ENCODE data around the gene TNRC18.
"Not testable (repeated sequence)": the region's sequence is repeated elsewhere in the genome, so short reads cannot be mapped to it uniquely, and the experiment has no call there.

TNRC18 gene

DNA sequence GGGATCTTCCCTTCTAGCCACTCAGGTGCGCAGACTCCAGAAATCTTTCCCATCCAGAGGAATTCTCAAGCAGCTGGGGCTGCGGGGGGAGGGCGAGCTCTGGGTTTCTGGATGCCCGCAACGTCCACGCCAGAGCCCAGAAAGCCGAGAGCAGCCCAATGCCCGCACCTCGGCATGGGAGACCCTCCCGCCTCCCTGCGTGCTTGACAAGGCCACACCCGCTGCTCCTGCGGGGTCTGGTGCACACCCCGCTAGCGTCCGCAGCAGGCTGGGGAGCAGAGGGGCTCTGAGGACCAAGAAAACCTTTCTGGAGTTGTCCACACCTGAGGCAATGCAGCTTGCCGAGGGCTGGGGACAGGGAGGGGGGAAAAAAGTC is 74.6 kb downstream of the TNRC18 start:
- no peak for DNase-seq

DNA sequence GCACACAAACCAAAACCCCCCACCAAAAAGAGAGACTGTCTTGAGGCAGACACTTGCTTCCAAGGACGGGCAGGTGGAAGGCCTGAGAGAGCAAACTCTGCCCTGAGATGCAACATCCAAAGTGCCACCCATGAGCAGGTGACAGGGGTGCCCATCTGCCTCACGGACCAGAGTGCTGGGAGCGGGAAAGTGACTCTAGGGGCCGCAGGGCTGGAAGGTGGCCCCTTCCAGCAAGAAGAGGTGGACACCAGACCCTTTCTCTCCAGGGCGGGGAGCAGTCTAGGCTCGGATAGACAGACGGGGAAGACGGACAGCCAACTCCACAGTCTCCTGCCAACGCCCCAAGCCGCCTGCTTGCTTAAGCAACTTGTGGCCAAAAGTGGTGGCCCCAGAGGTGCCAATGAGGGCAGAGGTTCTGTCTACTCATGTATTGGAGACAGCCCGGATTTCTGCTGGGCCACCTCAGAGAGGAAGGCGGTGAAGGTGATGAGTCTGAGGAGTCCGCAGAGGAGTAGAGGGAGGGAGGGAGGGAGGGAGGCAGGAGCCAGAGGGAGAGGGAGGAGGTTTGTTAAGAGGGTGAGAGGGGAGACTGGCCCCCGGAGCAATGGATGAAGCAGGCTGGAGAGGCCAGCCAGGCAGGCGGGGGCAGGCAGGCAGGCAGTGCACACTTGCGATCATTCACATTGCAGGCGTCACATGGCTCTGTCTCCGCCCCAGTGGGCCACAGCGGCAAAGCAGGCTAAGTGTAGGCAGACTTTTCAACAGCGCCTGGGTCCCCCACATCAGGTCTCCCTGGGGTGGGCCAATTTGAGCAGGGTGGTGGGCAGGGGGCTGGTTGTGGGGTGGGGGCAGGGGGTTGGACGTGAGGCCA is 75.3 kb downstream of the TNRC18 start:
- no peak for DNase-seq

DNA sequence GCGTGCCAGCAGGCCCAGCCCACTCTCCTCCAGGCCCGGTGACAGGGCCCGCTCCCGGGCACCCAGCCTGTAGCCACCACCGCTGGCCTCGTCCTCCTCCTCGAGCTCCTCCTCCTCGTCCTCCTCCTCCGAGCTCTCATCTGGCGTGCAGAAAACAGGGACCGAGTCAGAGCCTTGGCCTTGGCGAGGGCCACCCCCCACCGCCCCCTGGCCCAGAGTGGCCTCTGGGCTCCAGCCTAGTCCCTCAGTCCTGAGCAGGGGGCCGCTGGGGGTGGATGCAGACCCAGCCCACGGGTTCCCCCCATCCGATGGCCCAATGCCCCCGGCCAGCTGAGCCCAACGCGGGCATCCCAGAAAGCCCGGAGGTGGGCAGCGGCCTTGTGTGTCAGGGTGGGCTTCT is 78.0 kb downstream of the TNRC18 start:
- no peak for DNase-seq

DNA sequence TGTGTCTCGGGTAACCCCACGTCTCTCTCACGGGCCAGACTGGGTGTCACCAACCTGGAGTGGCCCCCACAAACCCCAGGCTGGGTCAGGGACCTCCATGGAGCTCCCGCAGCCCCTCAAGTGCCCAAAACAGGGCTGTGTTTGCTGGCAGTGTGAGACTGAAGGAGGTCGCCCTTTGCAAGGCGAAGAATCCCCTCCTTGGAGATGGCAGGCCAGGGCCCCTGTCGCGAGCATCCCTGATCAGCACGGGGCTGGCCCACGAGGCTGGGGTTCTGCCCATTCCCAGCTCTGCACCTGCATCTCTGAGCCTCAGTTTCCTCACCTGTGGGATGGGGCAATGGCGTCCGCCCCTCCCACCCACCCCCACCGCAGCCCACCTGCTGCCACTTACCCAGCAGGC is 78.5 kb downstream of the TNRC18 start:
- no peak for DNase-seq

DNA sequence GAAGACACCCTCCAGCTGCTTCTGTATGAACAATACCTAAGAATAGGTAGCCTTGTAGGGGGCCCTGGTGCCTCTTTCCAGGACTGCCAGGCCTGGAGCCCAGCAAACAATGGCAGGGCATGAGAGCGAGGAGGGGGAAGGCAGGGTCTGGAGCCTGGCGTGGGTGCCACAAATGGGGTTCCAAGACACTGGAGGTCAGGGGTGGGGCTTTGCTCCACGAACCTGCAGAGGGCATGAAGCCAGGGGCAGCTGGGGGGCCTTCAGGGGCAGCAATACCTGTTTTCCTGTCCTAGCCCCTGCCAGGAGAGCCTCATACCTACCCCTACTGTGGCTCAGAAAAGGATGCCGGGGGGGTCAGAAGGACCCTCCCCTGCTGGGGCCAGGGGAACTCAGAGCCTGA is 79.3 kb downstream of the TNRC18 start:
- DNase-seq: no peak

DNA sequence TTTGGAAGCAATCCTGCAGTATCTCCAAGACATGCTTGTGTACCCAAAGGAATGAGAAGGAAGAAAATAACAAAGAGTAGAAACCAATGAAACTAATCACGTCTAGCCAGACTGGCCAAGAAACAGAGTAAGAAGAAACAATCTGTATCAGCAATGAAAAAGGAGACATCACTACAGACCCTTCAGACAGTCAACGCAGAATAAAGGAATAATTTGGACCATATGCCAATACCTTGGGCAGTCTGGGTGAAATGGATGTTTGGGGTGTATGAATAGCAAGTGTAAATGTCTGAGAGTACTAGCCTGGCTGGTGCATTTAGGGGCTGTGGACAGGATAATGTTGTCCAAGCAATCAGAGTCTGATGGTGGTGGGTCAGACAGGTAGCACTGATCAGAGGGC is 79.8 kb downstream of the TNRC18 start:
- DNase-seq: no peak

DNA sequence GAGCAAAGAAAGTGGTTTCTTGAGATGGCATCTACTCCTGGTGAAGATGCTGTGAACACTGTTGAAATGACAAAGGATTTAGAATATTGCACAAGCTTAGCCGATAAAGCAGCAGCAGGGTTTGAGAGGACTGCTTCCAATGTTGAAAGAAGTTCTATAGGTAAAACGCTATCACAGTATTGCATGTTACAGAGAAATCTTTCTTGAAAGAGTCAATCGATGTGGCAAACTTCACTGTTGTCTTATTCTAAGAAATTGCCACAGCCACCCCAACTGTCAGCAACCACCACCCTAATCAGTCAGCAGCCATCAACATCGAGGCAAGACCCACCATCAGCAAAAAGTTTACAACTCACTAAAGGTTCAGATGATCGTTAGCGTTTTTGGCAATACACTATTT is 81.0 kb downstream of the TNRC18 start:
- no peak for DNase-seq

DNA sequence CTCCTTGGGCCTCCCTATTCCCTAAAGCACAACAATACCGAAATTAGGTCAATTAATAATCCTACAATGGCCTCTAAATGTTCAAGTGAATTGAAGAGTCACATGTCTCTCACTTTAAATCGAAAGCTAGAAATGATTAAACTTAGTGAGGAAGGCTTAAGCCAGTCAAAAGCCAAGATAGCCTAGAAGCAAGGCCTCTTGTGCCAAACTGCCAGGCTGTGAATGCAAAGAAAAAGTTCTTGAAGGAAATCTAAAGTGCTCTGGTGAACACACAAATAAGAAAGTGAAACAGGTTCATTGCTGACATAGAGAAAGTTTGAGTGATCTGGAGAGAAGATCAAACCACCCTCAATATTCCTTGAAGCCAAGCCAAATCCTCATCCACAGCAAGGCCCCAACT is 83.7 kb downstream of the TNRC18 start:
- DNase-seq: no peak

DNA sequence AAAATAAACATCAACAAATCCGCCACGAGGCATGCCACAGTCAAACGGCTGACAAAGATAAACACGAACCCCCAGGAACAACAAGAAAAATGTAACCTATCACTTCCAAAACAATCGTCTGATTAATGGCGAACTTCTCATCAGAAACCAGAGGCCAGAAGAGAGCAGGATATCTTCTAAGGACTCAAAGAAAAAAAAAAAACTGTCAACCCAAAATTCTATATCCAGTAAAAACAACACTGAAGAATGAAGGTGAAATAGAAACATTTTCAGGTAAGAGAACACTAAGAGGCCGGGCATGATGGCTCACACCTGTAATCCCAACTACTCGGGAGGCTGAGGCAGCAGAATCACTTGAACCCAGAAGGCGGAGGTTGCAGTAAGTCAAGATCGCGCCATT is 86.6 kb downstream of the TNRC18 start:
- DNase-seq: no peak

DNA sequence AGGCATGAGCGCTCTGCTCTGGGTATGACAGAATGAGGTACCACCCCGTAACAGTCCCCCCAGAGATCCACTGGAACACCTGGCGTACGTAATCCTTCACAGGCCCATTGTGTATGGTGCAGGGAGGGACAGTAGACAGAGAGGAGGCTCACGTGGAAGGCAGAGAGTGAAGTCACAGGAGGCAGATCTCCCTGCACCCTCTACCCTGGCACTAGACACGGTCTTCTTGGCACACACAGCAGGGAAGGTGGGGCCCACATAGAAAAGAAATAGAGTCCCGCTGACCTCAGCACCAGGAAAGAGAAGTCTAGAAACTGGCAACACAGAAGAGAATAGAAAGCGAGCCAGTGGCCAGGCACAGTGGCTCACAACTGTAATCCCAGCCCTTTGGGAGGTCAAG is 89.0 kb downstream of the TNRC18 start:
- DNase-seq: no peak

DNA sequence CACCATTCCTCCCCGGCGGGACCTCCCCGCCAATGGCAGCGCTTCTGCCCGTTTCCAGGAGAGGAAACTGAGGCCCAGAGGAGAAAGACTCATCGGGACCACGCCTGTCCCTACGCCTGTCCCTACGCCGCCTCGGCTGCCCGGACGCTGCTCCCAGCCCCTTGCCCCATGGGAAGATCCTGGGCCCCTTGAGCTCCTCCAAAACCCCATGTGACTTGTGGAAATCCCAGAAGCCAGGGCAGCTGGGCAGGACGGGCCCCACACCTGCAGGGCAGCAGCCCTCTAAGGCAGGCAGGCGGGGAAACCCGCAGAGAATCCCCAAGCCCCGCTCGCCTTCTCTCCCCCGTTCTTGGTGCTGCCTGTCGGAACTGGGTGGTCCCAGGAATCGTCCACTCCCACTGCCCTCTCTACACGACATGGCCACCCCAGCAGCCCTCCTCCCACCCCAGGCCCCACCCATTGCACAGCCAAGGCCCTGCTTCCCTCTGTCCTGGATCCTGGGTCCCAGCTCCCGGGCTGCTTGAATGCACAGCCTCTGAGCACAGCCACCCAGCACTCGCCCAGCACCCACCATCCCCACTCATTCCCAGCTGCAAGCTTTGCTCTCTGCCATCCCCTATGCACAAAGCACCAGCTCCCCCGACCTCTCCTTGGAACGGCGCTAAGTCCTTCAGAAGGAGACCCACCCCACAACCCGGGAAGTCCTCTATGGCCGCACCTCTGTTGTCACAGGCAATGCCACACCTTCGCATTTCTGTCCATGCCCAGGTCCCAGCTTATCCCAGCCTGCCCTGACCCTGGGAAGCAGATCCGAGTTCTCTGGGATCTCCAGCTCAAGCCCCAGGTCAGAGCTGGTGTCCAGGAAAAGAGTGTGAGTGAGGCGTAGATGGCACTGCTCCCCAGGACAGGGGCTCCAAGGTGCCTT is 90.3 kb downstream of the TNRC18 start:
- DNase-seq: no peak

DNA sequence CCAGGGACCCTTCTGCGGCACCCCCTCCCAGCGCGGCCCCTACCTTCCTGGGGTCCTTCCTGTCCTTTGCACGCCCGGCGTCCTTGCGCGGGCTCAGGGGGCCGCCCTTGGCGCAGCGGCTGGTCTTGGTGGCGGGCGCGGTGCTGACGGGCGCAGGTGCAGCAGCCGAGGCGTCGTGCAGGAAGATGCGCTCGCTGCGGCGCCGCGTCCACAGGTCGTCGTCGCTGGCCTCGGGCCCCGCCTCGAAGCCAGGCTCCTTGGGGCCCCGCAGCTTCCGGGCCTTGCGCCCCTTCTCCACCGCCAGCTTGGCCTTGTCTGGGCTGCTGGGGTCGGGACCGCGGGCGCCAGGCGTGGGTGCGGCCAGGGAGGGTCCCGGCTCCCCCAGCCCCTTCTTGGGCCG is 91.1 kb downstream of the TNRC18 start:
- no peak for DNase-seq

DNA sequence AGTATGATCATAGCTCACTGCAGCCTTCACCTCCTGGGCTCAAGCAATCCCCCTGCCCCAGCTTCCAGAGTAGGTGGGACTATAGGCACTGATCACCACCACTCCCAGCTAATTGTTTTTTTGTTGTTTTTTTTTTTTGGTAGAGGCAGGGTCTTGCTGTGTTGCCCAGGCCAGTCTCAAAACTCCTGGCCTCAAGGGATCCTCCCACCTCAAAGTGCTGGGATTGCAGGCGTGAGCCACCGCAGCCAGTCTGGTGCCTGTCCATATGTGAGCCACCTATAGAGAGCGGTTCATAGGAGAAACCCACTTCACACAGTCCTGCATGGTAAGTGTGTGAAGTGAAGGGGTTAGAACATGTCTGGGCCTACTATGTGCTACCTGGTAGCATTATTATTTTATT is 93.3 kb downstream of the TNRC18 start:
- no peak for DNase-seq

DNA sequence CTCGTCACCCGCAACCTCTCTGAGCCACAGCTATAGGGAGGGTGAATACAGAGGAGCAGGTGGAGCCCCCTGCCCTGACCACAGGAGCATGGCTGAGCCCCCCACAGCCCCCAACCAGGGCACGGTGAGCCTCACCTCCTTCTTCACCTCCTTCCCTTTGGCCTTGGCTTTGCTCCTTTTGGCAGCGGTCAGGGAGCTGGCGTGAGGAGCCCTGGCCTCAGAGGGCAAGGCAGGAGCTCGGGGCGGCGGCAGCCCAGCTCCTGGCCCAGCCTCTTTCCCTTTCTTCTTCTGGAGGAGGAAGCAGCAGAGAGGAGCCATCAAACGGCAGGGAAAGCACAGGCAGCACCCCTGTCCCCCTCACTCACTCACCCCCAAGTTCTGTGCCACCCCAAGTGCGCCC is 98.7 kb downstream of the TNRC18 start:
- DNase-seq: no peak

DNA sequence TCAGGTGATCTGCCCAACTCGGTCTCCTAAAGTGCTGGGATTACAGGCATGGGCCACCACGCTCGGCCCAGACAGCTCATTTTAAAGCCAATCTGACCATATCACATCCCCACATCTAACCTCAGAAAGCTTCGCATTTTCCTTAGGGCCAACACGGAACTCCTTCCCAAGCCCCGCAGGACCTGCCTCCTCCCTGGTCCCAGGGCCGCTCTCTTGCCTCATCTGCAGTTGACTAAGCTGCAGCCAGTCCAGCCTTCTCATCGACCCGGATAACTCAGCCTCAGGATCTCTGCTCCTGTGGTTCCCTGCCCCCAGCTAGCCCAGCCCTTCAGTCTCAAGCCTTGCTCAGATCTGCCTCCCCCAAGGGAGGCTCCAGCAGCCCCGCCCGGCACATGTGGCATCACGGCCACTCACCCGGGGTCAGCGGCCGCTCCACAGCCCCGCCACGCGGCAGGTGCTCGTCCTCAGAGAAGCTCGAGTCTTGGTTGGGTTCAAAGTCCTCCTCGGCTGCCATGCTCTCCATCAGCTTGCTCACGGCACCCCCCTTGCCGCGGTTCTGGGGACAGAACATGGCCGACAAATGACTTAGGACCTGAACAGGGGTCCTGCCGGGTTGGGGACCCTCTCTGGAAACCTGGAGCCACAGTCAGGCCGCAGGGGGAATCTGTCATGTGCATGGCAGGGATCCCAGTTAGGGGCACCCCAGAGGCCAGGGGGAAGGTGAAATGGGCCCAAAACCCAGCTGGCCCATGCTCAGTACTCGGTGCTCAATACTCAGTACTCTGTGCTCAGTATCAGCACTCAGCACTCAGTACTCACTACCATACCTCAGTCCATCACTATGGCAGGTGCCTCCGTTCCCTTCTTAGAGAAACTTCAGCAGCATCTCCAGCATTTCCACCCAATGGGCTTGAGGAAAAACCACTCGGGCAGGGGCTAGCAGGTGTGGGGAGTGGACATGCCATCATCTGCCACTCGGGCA is 99.5 kb downstream of the TNRC18 start:
- DNase-seq: not testable (repeated sequence)

DNA sequence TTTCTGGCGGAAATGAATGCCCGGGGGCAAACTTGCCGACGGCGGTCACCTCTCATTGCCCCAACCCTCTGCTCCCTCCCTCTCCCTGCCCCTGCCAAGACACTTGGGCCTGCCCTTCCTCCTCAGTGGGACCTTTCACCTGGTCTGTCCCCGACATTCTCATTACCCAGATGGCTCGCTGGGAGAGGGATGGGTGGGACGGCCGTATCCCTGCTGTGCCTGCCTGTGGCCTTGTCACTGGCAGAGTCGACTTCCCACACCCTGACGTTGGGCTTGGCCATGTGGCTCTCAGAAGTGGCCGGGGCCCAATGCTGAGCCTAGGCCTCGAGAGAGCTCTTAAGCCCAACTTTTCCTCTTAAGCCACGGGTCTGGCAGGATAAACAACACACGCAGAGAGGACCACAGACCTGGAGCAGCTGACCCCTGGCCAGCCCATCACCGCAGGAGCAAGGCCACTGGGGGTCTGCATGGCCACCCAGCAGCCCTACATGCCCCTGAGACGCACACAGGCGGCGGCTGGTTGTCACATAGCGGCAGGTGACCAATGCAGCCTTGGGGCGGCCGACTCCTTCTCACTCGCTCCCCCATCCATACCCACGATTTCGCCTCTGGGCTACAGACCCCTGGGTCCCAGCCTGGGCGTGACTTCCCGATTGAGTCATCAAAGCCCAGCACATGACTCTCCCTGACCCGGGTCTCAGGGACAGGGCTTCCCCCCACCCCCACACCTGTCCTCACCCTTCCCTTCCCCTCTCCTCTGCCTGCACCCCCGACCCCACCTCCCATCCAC is 100.8 kb downstream of the TNRC18 start:
- DNase-seq: no peak

DNA sequence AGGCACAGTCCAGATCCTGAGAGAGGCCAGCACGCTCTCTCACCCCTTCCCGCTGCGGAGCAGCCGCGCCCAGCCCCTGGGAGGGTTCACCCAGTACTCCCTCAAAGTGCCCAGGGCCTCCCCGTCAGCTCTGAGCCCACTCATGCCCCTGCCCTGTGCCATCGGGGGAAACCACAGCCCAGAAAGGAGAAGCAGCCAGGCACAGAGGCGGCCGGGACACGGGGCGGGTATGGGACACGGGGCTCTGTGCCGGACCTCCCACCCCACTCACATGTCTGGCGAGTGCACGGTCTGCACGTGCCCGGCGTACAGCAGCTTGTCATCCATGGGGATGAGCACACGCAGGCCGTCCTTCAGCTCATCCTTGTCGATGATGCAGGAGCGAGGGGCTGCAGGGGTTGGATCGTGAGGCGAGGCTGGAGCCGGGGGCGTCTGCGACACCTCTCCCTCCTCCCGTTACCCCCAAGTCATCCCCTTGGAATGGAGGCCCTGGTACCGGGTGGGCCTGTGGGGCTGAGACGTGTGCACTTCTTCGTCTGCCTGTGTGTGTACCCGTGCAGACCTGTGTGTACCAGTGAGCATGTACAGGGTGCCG is 102.7 kb downstream of the TNRC18 start:
- no peak for DNase-seq

DNA sequence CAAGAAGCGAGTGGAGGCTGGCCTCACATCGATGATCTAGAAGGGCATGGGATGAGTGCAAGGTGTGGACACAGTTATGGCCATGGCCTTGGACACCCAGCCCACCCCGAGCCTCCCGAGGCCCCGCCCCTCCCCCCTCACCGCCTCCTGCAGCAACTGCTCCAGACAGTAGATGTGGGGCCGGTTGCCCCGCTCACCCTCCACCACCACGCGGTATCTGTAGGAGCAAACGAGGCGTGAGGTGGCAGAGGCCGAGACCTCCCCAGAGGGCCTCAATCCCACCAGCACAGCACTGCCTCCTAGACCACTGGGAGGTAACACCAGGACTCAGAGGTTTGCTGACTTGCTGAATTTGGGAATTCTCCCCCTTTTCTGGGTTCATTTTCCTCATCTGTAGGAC is 103.2 kb downstream of the TNRC18 start:
- no peak for DNase-seq

DNA sequence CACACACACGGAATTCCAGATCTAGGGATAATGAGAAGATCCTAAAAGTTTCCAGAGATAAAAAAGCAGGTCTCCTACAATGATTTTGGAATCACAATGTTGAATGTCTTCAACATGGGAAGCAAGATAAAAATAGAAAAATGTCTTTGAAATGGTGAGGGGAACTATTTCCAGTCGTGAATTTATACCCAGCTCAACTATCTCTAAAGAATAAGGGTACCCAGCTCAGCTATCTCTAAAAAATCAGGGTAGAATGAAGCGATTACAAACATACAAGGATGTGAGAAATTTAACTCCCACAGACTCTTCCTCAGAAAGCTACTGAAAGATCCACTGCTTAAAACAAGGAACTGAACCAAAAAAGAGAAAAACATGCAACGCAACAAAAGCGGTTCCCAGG is 105.0 kb downstream of the TNRC18 start:
- DNase-seq: not testable (repeated sequence)

DNA sequence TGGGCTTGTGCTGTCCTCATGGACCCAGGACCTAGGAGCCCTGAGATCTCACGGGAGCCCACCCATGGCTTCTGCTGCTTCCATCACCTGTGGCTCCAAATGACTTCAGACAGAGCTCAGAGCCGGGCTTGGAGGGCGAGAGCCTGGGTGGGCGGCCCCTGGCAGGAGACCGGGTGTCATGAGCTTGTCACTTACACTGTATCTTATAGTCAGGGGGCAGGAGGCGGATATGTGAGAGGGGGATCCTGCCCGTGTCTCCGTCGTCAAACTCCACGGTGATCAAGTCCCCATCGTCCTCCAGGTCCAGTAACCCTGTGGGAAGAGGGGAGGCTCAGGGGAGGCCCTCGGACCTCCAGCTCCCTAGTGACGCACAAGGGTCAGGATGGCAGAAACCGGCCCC is 107.9 kb downstream of the TNRC18 start:
- no peak for DNase-seq

DNA sequence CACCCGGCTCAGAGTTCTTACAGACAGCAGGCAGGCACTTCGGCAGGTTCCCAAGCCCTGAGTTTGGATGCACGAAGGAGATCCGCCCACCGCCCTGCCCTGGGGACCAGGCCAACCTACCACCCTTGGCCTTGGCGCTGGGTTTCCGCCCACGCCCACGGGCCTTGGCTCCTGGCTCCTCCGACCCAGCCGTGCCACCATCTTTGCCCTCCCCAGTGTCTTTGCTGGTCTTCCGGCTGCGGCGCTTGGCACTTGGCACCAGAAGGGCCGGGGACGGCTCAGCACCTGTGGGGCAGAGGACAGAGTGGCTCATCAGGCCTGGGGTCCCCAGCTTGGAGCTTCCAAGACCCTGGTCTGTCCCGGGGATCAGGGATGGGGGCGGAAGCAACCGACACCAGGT is 108.8 kb downstream of the TNRC18 start:
- no peak for DNase-seq

Measured in T-helper 2 cell (primary cell).